GM18517 (cell line): ENCODE measurements around the gene TMEM231.
"Not testable (repeated sequence)": the region's sequence is repeated elsewhere in the genome, so short reads cannot be mapped to it uniquely, and the experiment has no call there.

Experiments
- ATAC-seq: cut with Tn5 transposase; IDR thresholded peaks from one replicate; pipeline ENCODE4 v1.9.1; 2021; ENCODE audit warnings: mild to moderate bottlenecking, moderate library complexity; ENCODE audit not compliant: unreplicated experiment

The TMEM231 gene

GRCh38 chr16:75534560-75535205 is 21.4 kb downstream of the TMEM231 start:
- ATAC-seq: no peak

- ATAC-seq: no peak
These were observed 23.3 kb downstream of the TMEM231 start for GRCh38 chr16:75532791-75533190.

GRCh38 chr16:75532142-75532765 is 23.8 kb downstream of the TMEM231 start:
- ATAC-seq: no peak

- no peak for ATAC-seq
These were observed 26.1 kb downstream of the TMEM231 start for GRCh38 chr16:75529959-75530358.

GRCh38 chr16:75529056-75529905 is 26.8 kb downstream of the TMEM231 start:
- ATAC-seq: no peak

GRCh38 chr16:75527825-75528299 is 28.2 kb downstream of the TMEM231 start:
- ATAC-seq: no peak

- no peak for ATAC-seq
These were observed 29.8 kb downstream of the TMEM231 start for GRCh38 chr16:75526032-75526790.

- ATAC-seq: no peak
These were observed 36.9 kb downstream of the TMEM231 start for GRCh38 chr16:75519175-75519574.

GRCh38 chr16:75516189-75516966 is 39.7 kb downstream of the TMEM231 start:
- ATAC-seq: peak; percentile 20

- no peak for ATAC-seq
These were observed 41.8 kb downstream of the TMEM231 start for GRCh38 chr16:75514296-75514695.

GRCh38 chr16:75506574-75506973 is 49.5 kb downstream of the TMEM231 start:
- ATAC-seq: no peak

GRCh38 chr16:75506107-75506506 is 49.9 kb downstream of the TMEM231 start:
- no peak for ATAC-seq

- ATAC-seq: no peak
These were observed 52.3 kb downstream of the TMEM231 start for GRCh38 chr16:75503801-75504200.

GRCh38 chr16:75502916-75503605 is 53.0 kb downstream of the TMEM231 start:
- no peak for ATAC-seq

GRCh38 chr16:75501820-75502219 is 54.2 kb downstream of the TMEM231 start:
- ATAC-seq: not testable (repeated sequence)

GRCh38 chr16:75501359-75501758 is 54.7 kb downstream of the TMEM231 start:
- ATAC-seq: no peak

GRCh38 chr16:75498605-75499322 is 57.3 kb downstream of the TMEM231 start:
- ATAC-seq: not testable (repeated sequence)

- no peak for ATAC-seq
These were observed 58.5 kb downstream of the TMEM231 start for GRCh38 chr16:75497558-75497957.
